ENCODE results near the gene NCKAP5.

NCKAP5 gene

DNA sequence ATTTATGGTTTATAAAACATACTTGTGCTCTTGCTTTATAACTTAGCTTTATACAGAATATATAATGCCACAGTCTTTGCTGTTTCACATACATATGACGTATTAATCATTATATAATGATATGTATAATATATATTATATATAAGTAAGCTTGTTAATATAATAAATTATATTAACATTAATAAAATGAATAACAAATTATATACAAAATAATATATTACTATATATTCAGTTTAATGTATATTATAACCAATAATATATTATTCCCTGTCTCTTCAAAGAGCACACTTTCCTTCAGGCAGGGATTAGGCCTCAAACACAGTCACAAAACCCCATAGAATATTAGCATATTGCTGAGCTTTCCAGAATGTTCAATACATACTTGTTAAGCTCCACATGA lies 427.6 kb downstream of the NCKAP5 start:
- TF ChIP-seq, protein P1, sequence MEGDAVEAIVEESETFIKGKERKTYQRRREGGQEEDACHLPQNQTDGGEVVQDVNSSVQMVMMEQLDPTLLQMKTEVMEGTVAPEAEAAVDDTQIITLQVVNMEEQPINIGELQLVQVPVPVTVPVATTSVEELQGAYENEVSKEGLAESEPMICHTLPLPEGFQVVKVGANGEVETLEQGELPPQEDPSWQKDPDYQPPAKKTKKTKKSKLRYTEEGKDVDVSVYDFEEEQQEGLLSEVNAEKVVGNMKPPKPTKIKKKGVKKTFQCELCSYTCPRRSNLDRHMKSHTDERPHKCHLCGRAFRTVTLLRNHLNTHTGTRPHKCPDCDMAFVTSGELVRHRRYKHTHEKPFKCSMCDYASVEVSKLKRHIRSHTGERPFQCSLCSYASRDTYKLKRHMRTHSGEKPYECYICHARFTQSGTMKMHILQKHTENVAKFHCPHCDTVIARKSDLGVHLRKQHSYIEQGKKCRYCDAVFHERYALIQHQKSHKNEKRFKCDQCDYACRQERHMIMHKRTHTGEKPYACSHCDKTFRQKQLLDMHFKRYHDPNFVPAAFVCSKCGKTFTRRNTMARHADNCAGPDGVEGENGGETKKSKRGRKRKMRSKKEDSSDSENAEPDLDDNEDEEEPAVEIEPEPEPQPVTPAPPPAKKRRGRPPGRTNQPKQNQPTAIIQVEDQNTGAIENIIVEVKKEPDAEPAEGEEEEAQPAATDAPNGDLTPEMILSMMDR (IDR thresholded peaks at IDR 0.05; ENCODE audit: low read depth, low read length), result no peak
- H3K4me3 ChIP-seq (ENCODE audit: low read depth, low read length), result no peak overlapping the region
- H3K9me3 ChIP-seq, result no peaks in the 10 kb centered on the region
- no peak for DNase-seq
- no peaks in the 10 kb centered on the region for H3K36me3 ChIP-seq
- H3K27me3 ChIP-seq, result no peaks in the 10 kb centered on the region
- no peaks in the 10 kb centered on the region for H3K4me1 ChIP-seq

DNA sequence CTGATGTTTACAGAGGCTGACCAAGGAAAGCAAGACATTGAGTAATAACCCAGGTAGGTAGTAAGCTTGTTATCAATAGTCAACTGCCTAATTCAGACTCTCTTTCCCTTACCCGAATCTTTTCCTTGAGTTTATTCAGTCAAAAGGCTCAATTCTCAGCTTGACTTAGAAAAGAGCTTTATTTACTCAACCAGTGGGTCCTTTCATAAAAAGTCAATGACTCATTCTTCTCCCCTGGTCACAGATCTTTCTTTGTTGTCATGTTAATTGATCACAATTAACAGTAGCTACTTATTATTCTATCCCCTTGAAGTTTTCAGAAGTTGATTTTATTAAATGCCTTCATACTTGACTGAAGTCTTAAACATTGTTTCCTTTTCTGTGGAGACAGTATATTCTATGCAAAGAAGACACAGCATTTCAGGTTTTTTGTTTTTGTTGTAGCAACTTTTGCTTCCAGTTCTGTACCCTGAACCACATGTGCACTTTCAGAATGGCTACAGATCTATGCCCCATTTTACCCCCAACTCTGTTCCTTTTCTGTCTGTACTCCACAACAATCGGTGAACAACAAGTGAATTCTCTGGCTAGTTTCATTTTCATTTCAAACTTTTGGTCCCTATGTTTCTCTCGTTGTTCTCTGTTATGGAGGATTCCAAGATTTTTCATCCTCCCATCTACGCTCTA lies 428.3 kb downstream of the NCKAP5 start:
- Histone ChIP-seq H3K9me3 (no peaks in the 10 kb centered on the region), H3K27me3 (no peaks in the 10 kb centered on the region), H3K4me1 (no peaks in the 10 kb centered on the region), H3K36me3 (no peaks in the 10 kb centered on the region), H3K4me3 (ENCODE audit: low read depth, low read length) (no peak overlapping the region)
- DNase-seq, result no peak
- TF ChIP-seq, protein P1 (IDR thresholded peaks at IDR 0.05; ENCODE audit: low read depth, low read length), result no peak

DNA sequence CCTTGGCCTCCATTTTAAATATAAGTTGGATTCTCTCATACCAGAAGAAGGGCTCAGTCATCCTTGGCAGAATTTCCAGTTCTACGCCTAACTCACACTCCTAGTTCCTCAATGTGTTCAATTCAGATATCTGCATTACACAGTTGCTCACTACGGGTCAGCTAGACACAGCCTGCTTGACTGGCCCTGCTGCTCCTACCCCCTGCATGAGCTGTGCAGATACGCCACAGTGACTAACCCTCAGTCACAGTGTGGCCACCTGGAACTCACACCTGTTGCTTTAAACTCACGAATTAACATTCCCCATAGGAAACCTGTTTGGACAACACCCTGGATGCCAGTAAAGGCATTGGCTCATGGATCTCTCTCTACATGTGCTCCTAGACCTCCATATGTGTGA lies 429.6 kb downstream of the NCKAP5 start:
- DNase-seq, result no peak
- Histone ChIP-seq H3K9me3 (no peaks in the 10 kb centered on the region), H3K4me3 (ENCODE audit: low read depth, low read length) (no peak overlapping the region), H3K36me3 (no peaks in the 10 kb centered on the region), H3K27me3 (no peaks in the 10 kb centered on the region), H3K4me1 (no peaks in the 10 kb centered on the region)
- TF ChIP-seq, protein P1 (IDR thresholded peaks at IDR 0.05; ENCODE audit: low read depth, low read length), result no peak

- TF ChIP-seq, protein P1 (IDR thresholded peaks at IDR 0.05; ENCODE audit: low read depth, low read length), result no peak
- Histone ChIP-seq H3K4me1 (no peaks in the 10 kb centered on the region), H3K9me3 (no peaks in the 10 kb centered on the region), H3K27me3 (no peaks in the 10 kb centered on the region), H3K36me3 (no peaks in the 10 kb centered on the region), H3K4me3 (ENCODE audit: low read depth, low read length) (no peak overlapping the region)
- no peak for DNase-seq
These were observed 433.1 kb downstream of the NCKAP5 start for GRCh38 chr2:133135035-133135654.

- Histone ChIP-seq H3K36me3 (no peaks in the 10 kb centered on the region), H3K4me3 (ENCODE audit: low read depth, low read length) (no peak overlapping the region), H3K4me1 (no peaks in the 10 kb centered on the region), H3K27me3 (no peaks in the 10 kb centered on the region), H3K9me3 (no peaks in the 10 kb centered on the region)
- TF ChIP-seq, protein P1 (IDR thresholded peaks at IDR 0.05; ENCODE audit: low read depth, low read length), result no peak
- no peak for DNase-seq
These were observed 437.6 kb downstream of the NCKAP5 start for GRCh38 chr2:133130548-133131246.

GRCh38 chr2:133124446-133124845 lies 443.8 kb downstream of the NCKAP5 start:
- H3K9me3 ChIP-seq, result no peaks in the 10 kb centered on the region
- TF ChIP-seq, protein P1 (IDR thresholded peaks at IDR 0.05; ENCODE audit: low read depth, low read length), result no peak
- DNase-seq, result no peak

More at GRCh38 chr2:133124446-133124845, 443.8 kb downstream of the NCKAP5 start:
- H3K4me1 ChIP-seq, result no peaks in the 10 kb centered on the region
- H3K36me3 ChIP-seq, result no peaks in the 10 kb centered on the region
- H3K4me3 ChIP-seq (ENCODE audit: low read depth, low read length), result no peak overlapping the region
- no peaks in the 10 kb centered on the region for H3K27me3 ChIP-seq

Data from BE2C (cell line).